ENCODE data around the gene TNFRSF1B. TPM values are rescaled to one million over a fixed set of nuclear protein-coding genes. Genes with fewer than 3 reads are reported as not detected.

TNFRSF1B gene
- total and polyA plus RNA-seq, 2 experiments from 2014 or later, result 0.91 to 4.1 TPM

GRCh38 chr1:12181568-12181967 is 14.8 kb downstream of the TNFRSF1B start:
- H3K4me3 Mint-ChIP-seq, result no peak overlapping the region

More at GRCh38 chr1:12181568-12181967, 14.8 kb downstream of the TNFRSF1B start:
- Histone ChIP-seq H4K20me1 (replicated peaks; ENCODE audit: insufficient read depth) (no peaks in the 10 kb centered on the region), H3K4me1 (ENCODE audit: insufficient read depth) (peaks cover 15% of the 10 kb centered on the region), H3K4me3 (no peak overlapping the region), H3K79me2 (replicated peaks; ENCODE audit: insufficient read depth) (no peaks in the 10 kb centered on the region), H3K27me3 (ENCODE audit: insufficient read depth) (no peaks in the 10 kb centered on the region), H3K9me2 (ENCODE audit: insufficient read depth) (no peaks in the 10 kb centered on the region), H3K27ac (ENCODE audit: low read depth) (no peak overlapping the region), H3K4me2 (no peak overlapping the region), H2AFZ (no peak overlapping the region), H3F3A (replicated peaks; ENCODE audit: low read depth) (no peaks in the 10 kb centered on the region), H3K36me3 (ENCODE audit: insufficient read depth) (no peaks in the 10 kb centered on the region)
- ATAC-seq (no peak), DNase-seq (ENCODE audit: low spot score) (no peak)
- TF ChIP-seq ZNF462 (CRISPR knock-in tag; IDR thresholded peaks at IDR 0.05) (no peak), CREB1 (CRISPR knock-in tag; IDR thresholded peaks at IDR 0.05; ENCODE audit: low read depth) (no peak), JUNB (IDR thresholded peaks at IDR 0.05; ENCODE audit: unreplicated experiment) (no peak), REST (IDR thresholded peaks at IDR 0.05; ENCODE audit: unreplicated experiment) (no peak), EZH2phosphoT487 (IDR thresholded peaks at IDR 0.05; ENCODE audit: unreplicated experiment) (no peak), EZH2 (IDR thresholded peaks at IDR 0.05; ENCODE audit: low read depth, unreplicated experiment) (no peak)
- Mint-ChIP-seq H3K27ac (no peak overlapping the region), H3K36me3 (ENCODE audit: low read depth) (peaks cover 11% of the 10 kb centered on the region), H3K9me3 (peaks cover 15% of the 10 kb centered on the region), H3K4me1 (peaks cover 20% of the 10 kb centered on the region), H3K27me3 (ENCODE audit: insufficient read depth, low read depth, poor library complexity) (peaks cover 18% of the 10 kb centered on the region)

Data from GM23338 (cell line).